Caco-2 (cell line): ENCODE data around the gene SLC4A4. TPM values are rescaled to one million over a fixed set of nuclear protein-coding genes. Genes with fewer than 3 reads are reported as not detected.

ENCODE experiments used
- BruUV-seq: library from RNA; stranded (reverse); fragments of 400-500 nt; replicated peaks from 2 replicates; lab custom pipeline; 2021; lab: Mats Ljungman, UMichigan
- CTCF ChIA-PET: fragments of 300-600 bp; sonication (Branson Sonifier 250); formaldehyde crosslinking; loops from one replicate; lab custom pipeline; 2022; ENCODE audit warnings: antibody characterized with exemption; lab: Charles Lee
- POLR2A ChIA-PET: fragments of 300-600 bp; sonication (Branson Sonifier 250); formaldehyde crosslinking; loops from one replicate; lab custom pipeline; 2022; ENCODE audit warnings: antibody characterized with exemption; lab: Charles Lee
- DNase-seq, 2 experiments: peaks; one replicate each; pipeline versions ENCODE4 v3.0.0 to v3.0.0-alpha.2; 2020 to 2022
- H3K27me3 ChIP-seq: replicated peaks from 2 replicates; pipeline ENCODE4 v1.6.0; 2011; ENCODE audit warnings: low read length; ENCODE audit not compliant: control insufficient read depth, insufficient read depth
- H3K36me3 ChIP-seq: 2 replicates; pipeline ENCODE4 v1.5.1; 2011; ENCODE audit warnings: low read length; ENCODE audit not compliant: control insufficient read depth, insufficient read depth
- H3K4me1 ChIP-seq: fragments of 250-450 bp; sonication (Bioruptor Pico); 2 replicates; pipeline ENCODE4 v1.5.1; 2020; ENCODE audit warnings: mild to moderate bottlenecking
- H3K4me3 ChIP-seq: 2 replicates; pipeline ENCODE4 v1.5.1; 2011; ENCODE audit warnings: low read depth, mild to moderate bottlenecking, control low read depth, low read length
- H3K9me3 ChIP-seq: fragments of 250-450 bp; sonication (Bioruptor Pico); 2 replicates; pipeline ENCODE4 v1.5.1; 2020; ENCODE audit warnings: mild to moderate bottlenecking, moderate library complexity
- H3K27ac Mint-ChIP-seq: one replicate; pipeline ENCODE4 v1.8.0; 2022; ENCODE audit warnings: mixed read lengths; ENCODE audit not compliant: unreplicated experiment
- H3K27me3 Mint-ChIP-seq: one replicate; pipeline ENCODE4 v1.8.0; 2022; ENCODE audit warnings: mixed read lengths; ENCODE audit not compliant: insufficient read depth, unreplicated experiment
- H3K36me3 Mint-ChIP-seq: one replicate; pipeline ENCODE4 v1.8.0; 2022; ENCODE audit warnings: mild to moderate bottlenecking, mixed read lengths; ENCODE audit not compliant: insufficient read depth, unreplicated experiment
- H3K4me1 Mint-ChIP-seq: one replicate; pipeline ENCODE4 v1.8.0; 2022; ENCODE audit warnings: low read depth, mixed read lengths; ENCODE audit not compliant: unreplicated experiment
- H3K4me3 Mint-ChIP-seq: one replicate; pipeline ENCODE4 v1.8.0; 2022; ENCODE audit warnings: mild to moderate bottlenecking, moderate library complexity, mixed read lengths; ENCODE audit not compliant: unreplicated experiment
- H3K9me3 Mint-ChIP-seq: one replicate; pipeline ENCODE4 v1.8.0; 2022; ENCODE audit warnings: mixed read lengths; ENCODE audit not compliant: unreplicated experiment
- CTCF ChIP-seq, 2 experiments: fragments of 200-600 bp in 1 of 2; IDR thresholded peaks; 1 replicate in 1 of 2; 2 replicates in 1 of 2; pipeline versions ENCODE4 v1.5.1 to v1.8.0; 2011 to 2022; ENCODE audit warnings: antibody characterized with exemption in 1 of 2, control low read depth in 1 of 2, inconsistent platforms in 1 of 2, low read depth in 1 of 2, low read length in 1 of 2, mild to moderate bottlenecking in 1 of 2, moderate library complexity in 1 of 2; ENCODE audit not compliant: insufficient read depth in 1 of 2, severe bottlenecking in 1 of 2, unreplicated experiment in 1 of 2
- intact Hi-C: fragments of 100-400 bp; cut with micrococcal nuclease; formaldehyde crosslinking; loops from one replicate; pipeline ENCODE4 v1.10.0; 2022; ENCODE audit not compliant: unreplicated experiment
- total RNA-seq: library from RNA; stranded (reverse); gene quantifications from 2 replicates; pipeline ENCODE4 v1.2.3, GENCODE V29; 2022

SLC4A4 gene
- total RNA-seq, 1 experiment from 2014 or later = 0.29 TPM

GRCh38 chr4:71446479-71447081, 107.8 kb downstream of the SLC4A4 start:
- no peak overlapping the region for H3K4me3 Mint-ChIP-seq
- DNase-seq = no peak
- POLR2A ChIA-PET = no interaction called here
- H3K36me3 Mint-ChIP-seq = no peaks in the 10 kb centered on the region
- H3K9me3 Mint-ChIP-seq = no peaks in the 10 kb centered on the region
- H3K4me1 ChIP-seq = no peaks in the 10 kb centered on the region
- H3K27me3 Mint-ChIP-seq = no peaks in the 10 kb centered on the region
- H3K36me3 ChIP-seq = no peaks in the 10 kb centered on the region
- CTCF ChIA-PET = no interaction called here
- intact Hi-C loops = no loop called here
- BruUV-seq = no TSS peak
- no peak overlapping the region for H3K27ac Mint-ChIP-seq
- H3K9me3 ChIP-seq = no peaks in the 10 kb centered on the region
- no peaks in the 10 kb centered on the region for H3K27me3 ChIP-seq
- H3K4me1 Mint-ChIP-seq = no peaks in the 10 kb centered on the region
- no peak overlapping the region for H3K4me3 ChIP-seq
- no peak for TF ChIP-seq CTCF (IDR thresholded peaks at IDR 0.05; ENCODE audit: insufficient read depth in 1 of 2, low read depth in 1 of 2, low read length in 1 of 2, severe bottlenecking in 1 of 2, unreplicated experiment in 1 of 2)

GRCh38 chr4:71449040-71449439, 110.2 kb downstream of the SLC4A4 start:
- no peaks in the 10 kb centered on the region for H3K9me3 Mint-ChIP-seq
- H3K27ac Mint-ChIP-seq = no peak overlapping the region
- intact Hi-C loops = no loop called here
- BruUV-seq = no TSS peak
- H3K4me1 Mint-ChIP-seq = no peaks in the 10 kb centered on the region
- ChIA-PET CTCF (interaction anchor here (0.9 kb wide), 1 partner anchor 13 kb away, joined by 11 read pairs; no protein-coding TSS in a partner anchor), POLR2A (no interaction called here)
- peaks cover 4% of the 10 kb centered on the region for H3K27me3 Mint-ChIP-seq
- H3K4me1 ChIP-seq = no peaks in the 10 kb centered on the region
- no peaks in the 10 kb centered on the region for H3K36me3 Mint-ChIP-seq
- H3K4me3 ChIP-seq = no peak overlapping the region
- no peak for DNase-seq
- H3K9me3 ChIP-seq = no peaks in the 10 kb centered on the region
- H3K36me3 ChIP-seq = no peaks in the 10 kb centered on the region
- H3K27me3 ChIP-seq = no peaks in the 10 kb centered on the region
- no peak for TF ChIP-seq CTCF (IDR thresholded peaks at IDR 0.05; ENCODE audit: insufficient read depth in 1 of 2, low read depth in 1 of 2, low read length in 1 of 2, severe bottlenecking in 1 of 2, unreplicated experiment in 1 of 2)
- no peak overlapping the region for H3K4me3 Mint-ChIP-seq

- intact Hi-C loops = no loop called here
- Histone ChIP-seq H3K4me3 (no peak overlapping the region), H3K9me3 (no peaks in the 10 kb centered on the region), H3K27me3 (no peaks in the 10 kb centered on the region), H3K4me1 (no peaks in the 10 kb centered on the region), H3K36me3 (no peaks in the 10 kb centered on the region)
- Mint-ChIP-seq H3K36me3 (no peaks in the 10 kb centered on the region), H3K27me3 (peaks cover 4% of the 10 kb centered on the region), H3K4me1 (no peaks in the 10 kb centered on the region), H3K4me3 (no peak overlapping the region), H3K27ac (no peak overlapping the region), H3K9me3 (no peaks in the 10 kb centered on the region)
- no TSS peak for BruUV-seq
- ChIA-PET CTCF (interaction anchor here (0.9 kb wide), 1 partner anchor 12 kb away, joined by 11 read pairs; no protein-coding TSS in a partner anchor), POLR2A (no interaction called here)
- no peak for DNase-seq
- TF ChIP-seq CTCF (IDR thresholded peaks at IDR 0.05; ENCODE audit: insufficient read depth in 1 of 2, low read depth in 1 of 2, low read length in 1 of 2, severe bottlenecking in 1 of 2, unreplicated experiment in 1 of 2) = no peak
These were observed 111.1 kb downstream of the SLC4A4 start for GRCh38 chr4:71449878-71450277.
